Epithelial cell of esophagus (primary cell): ENCODE measurements around the gene MEI4.
"Not testable (repeated sequence)": the region's sequence is repeated elsewhere in the genome, so short reads cannot be mapped to it uniquely, and the experiment has no call there.

Experiments
- DNase-seq: peaks from one replicate; pipeline ENCODE4 v3.0.0; 2010; ENCODE audit warnings: low read depth
- H3K4me3 ChIP-seq: 2 replicates; pipeline ENCODE4 v1.5.1; 2011; ENCODE audit warnings: mild to moderate bottlenecking, low read length, control low read depth
- TF ChIP-seq, protein P1 (sequence below): IDR thresholded peaks from 2 replicates; pipeline ENCODE4 v1.5.1; 2011; ENCODE audit warnings: low read depth, mild to moderate bottlenecking, low read length, control low read depth, inconsistent platforms; ENCODE audit not compliant: insufficient read depth; ENCODE audit errors: missing control alignments

Gene MEI4

DNA sequence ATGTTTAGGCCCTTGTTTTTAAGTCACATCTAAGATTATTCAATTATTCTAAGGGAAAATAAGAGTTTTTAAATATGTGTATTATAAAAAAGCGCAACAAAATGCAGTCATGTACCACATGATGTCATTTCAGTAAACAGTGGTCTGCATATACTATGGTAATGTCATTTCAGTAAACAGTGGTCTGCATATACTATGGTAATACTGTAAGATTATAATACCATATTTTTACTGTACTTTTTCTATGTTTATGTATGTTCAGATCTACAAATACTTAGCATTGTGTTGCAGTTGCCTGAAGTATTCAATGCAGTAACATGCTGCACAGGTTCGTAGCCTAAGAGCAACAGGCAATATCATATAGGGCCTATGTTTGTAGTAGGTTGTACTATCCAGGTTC lies 21.4 kb downstream of the MEI4 start:
- DNase-seq, result no peak
- no peak overlapping the region for H3K4me3 ChIP-seq
- TF ChIP-seq, protein P1, sequence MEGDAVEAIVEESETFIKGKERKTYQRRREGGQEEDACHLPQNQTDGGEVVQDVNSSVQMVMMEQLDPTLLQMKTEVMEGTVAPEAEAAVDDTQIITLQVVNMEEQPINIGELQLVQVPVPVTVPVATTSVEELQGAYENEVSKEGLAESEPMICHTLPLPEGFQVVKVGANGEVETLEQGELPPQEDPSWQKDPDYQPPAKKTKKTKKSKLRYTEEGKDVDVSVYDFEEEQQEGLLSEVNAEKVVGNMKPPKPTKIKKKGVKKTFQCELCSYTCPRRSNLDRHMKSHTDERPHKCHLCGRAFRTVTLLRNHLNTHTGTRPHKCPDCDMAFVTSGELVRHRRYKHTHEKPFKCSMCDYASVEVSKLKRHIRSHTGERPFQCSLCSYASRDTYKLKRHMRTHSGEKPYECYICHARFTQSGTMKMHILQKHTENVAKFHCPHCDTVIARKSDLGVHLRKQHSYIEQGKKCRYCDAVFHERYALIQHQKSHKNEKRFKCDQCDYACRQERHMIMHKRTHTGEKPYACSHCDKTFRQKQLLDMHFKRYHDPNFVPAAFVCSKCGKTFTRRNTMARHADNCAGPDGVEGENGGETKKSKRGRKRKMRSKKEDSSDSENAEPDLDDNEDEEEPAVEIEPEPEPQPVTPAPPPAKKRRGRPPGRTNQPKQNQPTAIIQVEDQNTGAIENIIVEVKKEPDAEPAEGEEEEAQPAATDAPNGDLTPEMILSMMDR, result no peak

GRCh38 chr6:77678048-77678447 lies 25.2 kb downstream of the MEI4 start:
- DNase-seq, result no peak
- TF ChIP-seq, protein P1, result no peak
- no peak overlapping the region for H3K4me3 ChIP-seq

DNA sequence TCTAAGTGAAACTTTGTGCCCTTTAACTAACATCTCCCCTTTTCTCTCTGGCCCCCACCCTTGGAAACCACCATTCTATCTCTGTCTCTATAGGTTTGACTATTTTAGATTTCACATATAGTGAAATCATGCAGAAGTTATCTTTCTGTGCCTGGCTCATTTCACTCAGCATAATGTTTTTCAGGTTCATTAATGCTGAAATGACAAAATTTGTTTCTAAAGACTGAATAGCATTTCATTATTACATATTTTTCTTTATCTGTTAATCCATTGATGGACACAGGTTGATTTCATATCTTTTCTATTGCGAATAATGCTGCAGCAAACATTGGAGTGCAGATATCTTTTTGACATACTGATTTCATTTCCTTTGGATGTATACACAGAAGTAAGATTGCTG lies 30.7 kb downstream of the MEI4 start:
- DNase-seq, result no peak
- TF ChIP-seq, protein P1, result no peak
- H3K4me3 ChIP-seq, result no peak overlapping the region

GRCh38 chr6:77686931-77687330 lies 34.1 kb downstream of the MEI4 start:
- peak; percentile 41 for DNase-seq
- H3K4me3 ChIP-seq, result no peak overlapping the region
- TF ChIP-seq, protein P1, result no peak

DNA sequence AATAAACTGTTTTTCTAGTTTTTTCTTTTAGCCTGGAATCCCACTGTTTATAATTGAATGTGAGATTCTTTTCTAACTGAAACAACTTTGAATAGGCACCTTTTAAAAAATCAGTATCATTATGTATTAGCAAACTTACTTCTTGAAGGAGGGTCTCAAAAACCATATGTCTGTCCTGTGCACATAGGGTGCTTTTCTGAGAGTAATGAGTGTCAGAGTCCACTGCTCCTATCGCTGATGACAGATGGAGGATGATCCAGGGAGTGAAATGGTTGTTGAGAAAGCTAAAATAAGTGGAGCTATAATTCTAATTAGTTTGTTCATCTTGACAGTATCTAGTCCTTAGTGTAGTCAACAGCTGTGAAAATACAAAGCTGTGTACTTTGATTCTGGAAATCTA lies 35.8 kb downstream of the MEI4 start:
- no peak overlapping the region for H3K4me3 ChIP-seq
- no peak for DNase-seq
- TF ChIP-seq, protein P1, result no peak

GRCh38 chr6:77700095-77700494 lies 47.3 kb downstream of the MEI4 start:
- not testable (repeated sequence) for DNase-seq, H3K4me3 ChIP-seq

DNA sequence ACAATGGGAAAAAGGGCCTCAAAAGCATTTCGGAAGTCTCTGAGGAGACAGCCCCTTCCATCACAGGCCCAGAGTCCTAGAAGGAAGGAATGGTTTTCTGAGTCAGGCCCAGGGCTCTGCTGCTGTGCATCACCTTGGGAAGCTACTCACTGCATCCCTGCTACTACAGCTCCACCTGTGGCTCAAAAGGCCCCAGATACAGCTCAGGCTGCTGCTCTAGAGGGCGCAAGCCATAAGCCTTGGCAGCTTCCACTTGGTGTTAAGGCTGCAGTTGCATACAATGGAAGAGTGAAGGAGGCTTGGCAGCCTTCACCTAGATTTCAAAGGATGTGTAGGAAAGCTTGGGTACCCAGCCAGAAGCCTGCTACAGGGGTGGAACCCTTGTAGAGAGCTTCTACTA lies 54.8 kb downstream of the MEI4 start:
- DNase-seq, result no peak
- H3K4me3 ChIP-seq, result no peak overlapping the region
- TF ChIP-seq, protein P1, result no peak

GRCh38 chr6:77715588-77715987 lies 62.7 kb downstream of the MEI4 start:
- TF ChIP-seq, protein P1, result no peak
- DNase-seq, result no peak
- H3K4me3 ChIP-seq, result no peak overlapping the region
